Astrocyte (in vitro differentiated cells and primary cell): Measurements from ENCODE around the gene TGFBRAP1.

Experiments
- CTCF ChIP-seq: IDR thresholded peaks from 2 replicates; pipeline ENCODE4 v1.5.1; 2011; ENCODE audit warnings: low read depth, mild to moderate bottlenecking, inconsistent platforms, low read length, moderate library complexity; ENCODE audit not compliant: insufficient read depth
- EZH2 ChIP-seq: IDR thresholded peaks from 2 replicates; pipeline ENCODE4 v1.6.1; 2012; ENCODE audit warnings: mild to moderate bottlenecking, low read length, inconsistent platforms; ENCODE audit not compliant: insufficient read depth

GRCh38 chr2:105313877-105314276 lies 15.7 kb downstream of the TGFBRAP1 start:
- TF ChIP-seq CTCF (no peak), EZH2 (no peak)
